Measurements from ENCODE around the gene RAPGEF6. TPM values are rescaled to one million over a fixed set of nuclear protein-coding genes. Genes with fewer than 3 reads are reported as not detected.
"Not testable (repeated sequence)": the region's sequence is repeated elsewhere in the genome, so short reads cannot be mapped to it uniquely, and the experiment has no call there.

The RAPGEF6 gene
- total RNA-seq, 1 donor from 2014 or later, result 12.9 TPM

DNA sequence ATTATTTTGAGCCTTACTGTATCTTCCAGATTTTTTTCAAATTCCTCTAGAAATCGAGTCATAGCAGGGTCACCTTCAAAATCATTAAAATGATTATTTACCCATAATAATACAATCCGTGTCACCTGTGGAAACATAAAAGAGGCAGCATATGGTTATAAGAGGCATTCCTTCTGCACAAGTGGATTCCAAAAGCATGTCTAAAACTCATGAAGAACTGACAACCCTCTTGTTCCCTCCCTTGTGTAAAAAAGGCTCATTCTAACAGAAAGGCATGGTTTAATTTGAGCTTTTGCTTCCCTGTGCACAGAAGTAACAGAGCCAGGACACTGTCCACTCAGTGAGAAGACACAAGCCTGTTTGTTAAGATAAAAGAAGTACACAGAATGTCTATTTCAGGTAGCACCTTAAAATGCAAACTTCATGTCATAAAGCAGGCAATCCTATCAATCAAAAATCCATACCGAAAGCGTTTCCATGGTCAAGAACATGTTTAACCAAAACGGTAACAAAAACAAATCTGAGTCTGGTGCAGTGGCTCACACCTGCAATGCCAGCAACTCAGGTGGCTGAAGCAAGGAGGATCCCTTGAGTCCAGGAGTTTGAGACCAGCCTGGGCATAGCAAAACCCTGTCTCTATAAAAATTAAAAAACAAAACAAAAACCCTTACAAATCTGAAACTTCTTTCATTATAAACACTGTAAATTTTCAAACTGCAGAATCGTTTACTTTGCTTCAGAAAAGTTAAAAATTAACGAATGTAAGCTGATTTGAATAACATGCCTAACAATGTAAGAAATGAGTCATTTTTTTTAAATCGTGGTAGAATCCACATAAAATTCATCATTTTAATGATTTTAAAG is 139.3 kb downstream of the RAPGEF6 start:
- peak; percentile 4 for DNase-seq (ENCODE audit: low read depth)
- TF ChIP-seq, protein P1, sequence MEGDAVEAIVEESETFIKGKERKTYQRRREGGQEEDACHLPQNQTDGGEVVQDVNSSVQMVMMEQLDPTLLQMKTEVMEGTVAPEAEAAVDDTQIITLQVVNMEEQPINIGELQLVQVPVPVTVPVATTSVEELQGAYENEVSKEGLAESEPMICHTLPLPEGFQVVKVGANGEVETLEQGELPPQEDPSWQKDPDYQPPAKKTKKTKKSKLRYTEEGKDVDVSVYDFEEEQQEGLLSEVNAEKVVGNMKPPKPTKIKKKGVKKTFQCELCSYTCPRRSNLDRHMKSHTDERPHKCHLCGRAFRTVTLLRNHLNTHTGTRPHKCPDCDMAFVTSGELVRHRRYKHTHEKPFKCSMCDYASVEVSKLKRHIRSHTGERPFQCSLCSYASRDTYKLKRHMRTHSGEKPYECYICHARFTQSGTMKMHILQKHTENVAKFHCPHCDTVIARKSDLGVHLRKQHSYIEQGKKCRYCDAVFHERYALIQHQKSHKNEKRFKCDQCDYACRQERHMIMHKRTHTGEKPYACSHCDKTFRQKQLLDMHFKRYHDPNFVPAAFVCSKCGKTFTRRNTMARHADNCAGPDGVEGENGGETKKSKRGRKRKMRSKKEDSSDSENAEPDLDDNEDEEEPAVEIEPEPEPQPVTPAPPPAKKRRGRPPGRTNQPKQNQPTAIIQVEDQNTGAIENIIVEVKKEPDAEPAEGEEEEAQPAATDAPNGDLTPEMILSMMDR (conservative IDR thresholded peaks at IDR 0.05; ENCODE audit: low read depth, low read length), result no peak
- no peak overlapping the region for H3K4me3 ChIP-seq (ENCODE audit: low read depth, low read length)

DNA sequence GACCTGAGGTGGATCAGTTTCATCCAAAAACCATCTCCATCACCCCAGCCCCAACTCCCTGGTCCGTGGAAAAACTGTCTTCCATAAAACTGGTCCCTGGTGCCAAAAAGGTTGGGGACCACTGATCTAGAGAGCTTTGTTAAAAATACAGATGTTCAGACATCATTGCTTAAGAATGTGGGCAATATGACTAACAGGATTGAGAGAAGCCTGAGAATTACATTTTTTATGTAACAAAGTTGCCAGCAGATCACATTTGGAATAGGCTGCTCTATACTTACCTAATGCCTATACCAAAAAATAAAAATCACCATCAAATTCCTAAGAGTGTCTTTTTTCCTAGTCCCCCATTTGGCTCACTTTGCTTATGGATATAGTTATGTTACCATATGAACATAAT is 143.3 kb downstream of the RAPGEF6 start:
- DNase-seq (ENCODE audit: low read depth), result no peak
- no peak overlapping the region for H3K4me3 ChIP-seq (ENCODE audit: low read depth, low read length)
- TF ChIP-seq, protein P1 (conservative IDR thresholded peaks at IDR 0.05; ENCODE audit: low read depth, low read length), result no peak

DNA sequence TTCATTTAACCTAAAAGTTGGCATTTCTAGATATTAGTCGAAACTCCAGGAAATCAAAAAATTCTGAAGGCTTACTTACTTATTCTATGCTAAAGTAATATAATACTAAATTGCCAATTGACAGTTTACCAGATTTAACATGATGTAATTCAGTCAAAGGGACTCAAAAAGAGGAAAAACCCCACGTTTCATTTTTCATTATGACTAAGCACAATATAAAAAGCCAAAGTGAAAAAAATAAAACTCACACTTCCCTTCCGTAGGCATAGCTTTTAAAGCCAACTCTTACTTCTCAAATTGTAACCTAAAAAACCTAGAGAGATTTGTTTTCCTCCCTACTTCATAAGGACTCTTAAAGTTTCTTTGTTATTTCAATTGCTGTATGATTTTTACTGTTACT is 146.6 kb downstream of the RAPGEF6 start:
- H3K4me3 ChIP-seq (ENCODE audit: low read depth, low read length), result no peak overlapping the region
- TF ChIP-seq, protein P1 (conservative IDR thresholded peaks at IDR 0.05; ENCODE audit: low read depth, low read length), result no peak
- no peak for DNase-seq (ENCODE audit: low read depth)

DNA sequence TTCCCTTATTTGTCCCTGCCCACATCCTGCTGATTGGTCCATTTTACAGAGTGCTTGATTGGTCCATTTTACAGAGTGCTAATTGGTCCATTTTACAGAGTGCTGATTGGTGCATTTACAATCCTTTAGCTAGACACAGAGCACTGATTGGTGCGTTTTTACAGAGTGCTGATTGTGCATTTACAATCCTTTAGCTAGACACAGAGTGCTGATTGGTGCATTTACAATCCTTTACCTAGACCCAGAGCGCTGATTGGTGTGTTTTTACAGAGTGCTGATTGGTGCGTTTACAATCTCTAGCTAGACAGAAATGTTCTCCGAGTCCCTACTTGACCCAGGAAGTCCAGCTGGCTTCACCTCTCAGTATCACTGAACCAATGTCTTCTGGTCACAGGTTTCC is 147.7 kb downstream of the RAPGEF6 start:
- not testable (repeated sequence) for H3K4me3 ChIP-seq (ENCODE audit: low read depth, low read length); DNase-seq (ENCODE audit: low read depth)

DNA sequence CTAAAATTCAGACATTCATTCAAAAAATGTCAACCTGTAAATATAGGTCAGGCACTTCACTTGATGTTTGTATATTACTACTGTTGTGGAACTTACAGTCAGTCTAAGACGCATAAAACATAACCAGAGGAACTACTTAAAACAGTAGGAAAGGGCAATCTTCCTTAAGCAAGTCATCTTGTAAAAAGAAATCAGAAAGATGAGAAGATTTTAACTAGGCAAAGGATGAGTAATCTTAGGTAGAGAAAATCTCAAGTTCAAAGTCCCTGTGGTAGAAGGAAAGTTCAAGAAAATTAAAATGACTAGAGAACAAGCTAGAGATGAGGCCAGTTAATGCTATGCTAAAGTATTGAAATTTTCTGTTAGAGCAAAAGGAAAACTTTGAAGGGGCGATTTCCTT is 152.4 kb downstream of the RAPGEF6 start:
- DNase-seq (ENCODE audit: low read depth), result no peak
- TF ChIP-seq, protein P1 (conservative IDR thresholded peaks at IDR 0.05; ENCODE audit: low read depth, low read length), result no peak
- H3K4me3 ChIP-seq (ENCODE audit: low read depth, low read length), result no peak overlapping the region

DNA sequence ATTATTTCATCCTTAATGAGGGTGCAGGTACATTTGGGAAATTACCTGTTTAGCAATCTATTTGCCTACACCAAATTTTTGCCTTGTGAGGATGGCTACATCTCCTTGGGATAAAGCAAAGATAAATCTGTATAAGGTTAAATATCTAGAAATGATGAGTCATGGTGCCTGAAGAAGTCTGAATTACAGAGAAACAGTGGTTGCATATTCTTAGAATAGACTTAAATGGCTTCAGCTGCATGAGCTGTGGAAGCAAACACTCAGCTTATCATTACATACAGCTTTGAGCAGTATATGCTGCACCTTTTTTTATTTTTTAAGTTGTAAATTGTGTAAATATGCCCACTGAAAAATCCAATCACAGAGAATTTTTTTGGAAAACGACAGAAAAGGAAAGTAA is 153.5 kb downstream of the RAPGEF6 start:
- DNase-seq (ENCODE audit: low read depth), result no peak
- no peak overlapping the region for H3K4me3 ChIP-seq (ENCODE audit: low read depth, low read length)
- TF ChIP-seq, protein P1 (conservative IDR thresholded peaks at IDR 0.05; ENCODE audit: low read depth, low read length), result no peak

DNA sequence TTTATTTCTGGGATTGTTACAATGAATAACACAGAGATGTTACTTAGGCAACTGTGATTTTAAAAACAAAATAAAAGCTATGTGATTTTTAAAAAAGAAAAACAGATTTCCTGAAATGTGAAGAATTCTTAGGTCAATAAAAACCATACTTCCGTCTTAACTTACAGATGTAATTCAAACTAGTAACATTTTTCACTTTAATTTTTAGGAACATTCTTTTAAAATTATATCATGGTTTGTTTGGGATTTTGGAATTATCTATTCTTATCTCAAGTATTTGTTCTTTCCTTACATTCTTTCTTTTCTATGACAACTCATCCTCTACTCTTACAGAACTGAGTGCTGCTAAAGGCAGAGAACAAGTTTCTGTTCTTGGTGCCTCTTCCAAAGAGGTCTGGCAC is 159.5 kb downstream of the RAPGEF6 start:
- TF ChIP-seq, protein P1 (conservative IDR thresholded peaks at IDR 0.05; ENCODE audit: low read depth, low read length), result no peak
- no peak overlapping the region for H3K4me3 ChIP-seq (ENCODE audit: low read depth, low read length)
- DNase-seq (ENCODE audit: low read depth), result no peak

Measured in epithelial cell of proximal tubule (primary cell).